Lower leg skin (tissue), 4 donors: ENCODE data around the gene PIGS. TPM values are rescaled to one million over a fixed set of nuclear protein-coding genes. Genes with fewer than 3 reads are reported as not detected.

Experiments
- DNase-seq, 2 donors: peaks; one replicate each; pipeline ENCODE4 v3.0.0-alpha.2; 2019; ENCODE audit warnings: low spot score in 2 of 2
- H3K4me3 ChIP-seq: fragments of 200-600 bp; sonication (generic); 2 replicates; pipeline ENCODE4 v1.5.1; 2017; ENCODE audit warnings: mild to moderate bottlenecking, low read depth; ENCODE audit not compliant: poor library complexity, severe bottlenecking
- POLR2A ChIP-seq, 2 donors: fragments of 450-650 bp; IDR thresholded peaks; one replicate each; pipeline ENCODE4 v1.6.1; 2016 to 2017; ENCODE audit warnings: antibody characterized with exemption in 2 of 2, mild to moderate bottlenecking in 1 of 2, moderate library complexity in 1 of 2
- WGBS, 2 donors: methylation state at CpG; one replicate each; pipeline ENCODE4 v1.1.5; 2018; 5-methylcytosine and 5-hydroxymethylcytosine counted together
- intact Hi-C: fragments of 100-400 bp; cut with DNase I; formaldehyde crosslinking; loops from one replicate; pipeline ENCODE4 v1.15.0; 2023; ENCODE audit warnings: low total_unique reads
- total RNA-seq, 4 donors: library from RNA; depleted of rRNA; stranded (reverse); fragments of >200 nt; gene quantifications; one replicate each; pipeline ENCODE4 v1.1.0, GENCODE V29; 2016
- TF ChIP-seq, protein P1 (sequence below), 3 donors: fragments of 450-650 bp; IDR thresholded peaks; one replicate each; pipeline ENCODE4 v1.5.1; 2016; ENCODE audit warnings: antibody characterized with exemption in 3 of 3, mild to moderate bottlenecking in 3 of 3, moderate library complexity in 2 of 3

Gene PIGS
- total RNA-seq, 4 donors from 2014 or later, result 57.6 to 84.0 (median 75.1) TPM

DNA sequence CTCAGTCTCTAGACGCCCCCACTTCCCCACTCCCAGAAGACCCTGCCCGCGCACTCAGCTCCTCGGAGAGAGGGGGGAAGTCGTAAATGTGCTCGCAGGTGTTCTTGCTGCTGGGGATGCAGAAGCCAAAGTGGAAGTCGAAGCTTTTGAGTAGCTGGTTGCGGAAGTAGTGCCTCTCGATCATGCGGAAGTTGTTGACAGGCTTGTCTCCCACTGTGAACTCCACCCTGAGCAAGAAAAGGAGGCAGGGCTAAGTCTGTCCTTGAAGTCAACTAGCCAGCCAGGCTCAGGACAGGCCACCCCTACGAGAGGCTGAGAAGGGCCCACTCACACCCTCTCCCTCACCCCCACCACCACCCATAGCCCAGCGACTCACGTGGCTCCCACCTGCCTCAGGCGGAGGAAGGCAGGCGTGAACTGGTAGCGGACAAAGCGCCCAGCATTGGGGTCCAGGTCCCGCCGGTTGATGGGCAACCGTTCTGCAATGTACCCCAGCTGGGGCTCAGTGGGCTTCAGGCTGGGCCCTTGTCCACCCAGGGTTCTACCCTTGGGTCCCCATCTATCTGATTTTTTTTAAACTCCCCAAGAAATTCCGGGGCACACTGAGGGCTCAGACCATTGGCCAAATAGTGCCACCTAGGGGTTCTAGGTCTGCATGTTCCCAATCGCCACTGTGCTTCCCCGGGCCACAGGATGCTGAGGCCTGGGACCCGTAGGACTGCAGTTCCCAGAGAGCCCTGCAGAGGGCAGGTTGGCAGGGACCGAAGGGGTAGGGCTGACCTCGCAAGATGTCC lies 23.5 kb downstream of the PIGS start:
- peak in 1 of 2 donors; percentile 47 for DNase-seq
- 75 to 78% methylated on average over 26 of the region's 26 CpGs for WGBS, 2 donors
- no peak overlapping the region for H3K4me3 ChIP-seq
- intact Hi-C loops, result no loop called here
- TF ChIP-seq, protein P1, sequence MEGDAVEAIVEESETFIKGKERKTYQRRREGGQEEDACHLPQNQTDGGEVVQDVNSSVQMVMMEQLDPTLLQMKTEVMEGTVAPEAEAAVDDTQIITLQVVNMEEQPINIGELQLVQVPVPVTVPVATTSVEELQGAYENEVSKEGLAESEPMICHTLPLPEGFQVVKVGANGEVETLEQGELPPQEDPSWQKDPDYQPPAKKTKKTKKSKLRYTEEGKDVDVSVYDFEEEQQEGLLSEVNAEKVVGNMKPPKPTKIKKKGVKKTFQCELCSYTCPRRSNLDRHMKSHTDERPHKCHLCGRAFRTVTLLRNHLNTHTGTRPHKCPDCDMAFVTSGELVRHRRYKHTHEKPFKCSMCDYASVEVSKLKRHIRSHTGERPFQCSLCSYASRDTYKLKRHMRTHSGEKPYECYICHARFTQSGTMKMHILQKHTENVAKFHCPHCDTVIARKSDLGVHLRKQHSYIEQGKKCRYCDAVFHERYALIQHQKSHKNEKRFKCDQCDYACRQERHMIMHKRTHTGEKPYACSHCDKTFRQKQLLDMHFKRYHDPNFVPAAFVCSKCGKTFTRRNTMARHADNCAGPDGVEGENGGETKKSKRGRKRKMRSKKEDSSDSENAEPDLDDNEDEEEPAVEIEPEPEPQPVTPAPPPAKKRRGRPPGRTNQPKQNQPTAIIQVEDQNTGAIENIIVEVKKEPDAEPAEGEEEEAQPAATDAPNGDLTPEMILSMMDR (IDR thresholded peaks at IDR 0.05), result peak in 2 of 3 donors; percentile 28 to 57
- TF ChIP-seq POLR2A (IDR thresholded peaks at IDR 0.05), result no peak

DNA sequence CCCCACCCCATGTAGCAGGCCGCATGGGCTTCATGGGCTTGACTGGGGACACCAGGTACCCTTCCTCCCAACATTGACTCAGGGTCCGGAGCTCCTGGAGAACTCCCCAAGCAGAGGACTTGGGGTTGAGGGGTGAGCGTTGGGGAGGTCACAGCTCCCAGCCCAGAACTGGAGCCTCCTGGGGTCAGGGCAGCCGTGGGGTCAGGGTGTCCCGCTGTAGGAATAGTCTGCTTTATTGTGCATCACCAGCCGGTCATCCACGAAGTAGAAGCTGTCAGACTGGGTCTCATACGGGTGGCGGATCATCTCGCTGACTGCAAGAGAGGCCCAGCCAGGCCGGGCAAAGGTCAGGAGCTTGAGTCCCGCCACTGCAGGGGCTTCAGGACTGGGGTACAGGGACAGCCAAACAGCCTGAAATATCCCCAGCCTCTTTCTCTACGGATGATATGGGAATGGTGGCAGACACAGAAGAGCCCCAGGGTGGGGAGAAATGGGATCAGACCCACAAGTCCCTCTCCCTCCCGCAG lies 24.2 kb downstream of the PIGS start:
- WGBS, 2 donors, result 91 to 97% methylated on average over 13 to 14 of the region's 14 CpGs
- DNase-seq, result no peak
- intact Hi-C loops, result no loop called here
- no peak overlapping the region for H3K4me3 ChIP-seq
- no peak for TF ChIP-seq POLR2A (IDR thresholded peaks at IDR 0.05)
- TF ChIP-seq, protein P1 (IDR thresholded peaks at IDR 0.05), result no peak

DNA sequence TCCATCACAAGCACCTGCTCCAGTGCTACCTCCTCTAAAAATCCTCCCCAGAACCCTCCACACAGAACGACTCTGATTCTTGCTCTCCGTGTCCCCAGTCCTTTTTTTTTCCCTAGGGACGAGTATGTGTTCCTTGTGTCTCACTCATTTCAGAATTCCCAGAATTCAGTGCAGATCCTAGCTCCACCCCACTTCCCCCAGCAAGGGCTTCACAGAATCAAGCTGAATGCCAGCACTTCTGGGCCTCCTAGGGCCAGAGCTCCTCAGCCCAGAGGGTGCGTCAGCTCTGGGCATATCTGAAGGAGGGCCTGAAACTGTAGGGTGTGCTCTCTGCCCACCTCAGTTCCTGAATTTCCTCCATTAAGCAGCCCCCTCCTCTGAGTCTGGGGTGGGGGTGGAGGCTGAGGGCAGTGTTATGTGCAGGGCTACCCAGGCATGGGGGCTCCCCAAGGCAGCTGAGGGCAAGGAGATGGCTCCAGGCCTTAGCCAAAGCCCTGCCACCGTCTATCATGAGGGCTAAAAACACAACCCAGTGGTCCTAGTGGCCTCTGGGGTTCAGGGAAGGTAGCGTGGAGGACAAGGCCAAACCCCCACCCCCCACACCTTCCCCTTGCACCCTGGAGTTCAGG lies 25.4 kb downstream of the PIGS start:
- 70 to 72% methylated on average over 6 of the region's 6 CpGs for WGBS, 2 donors
- TF ChIP-seq, protein P1 (IDR thresholded peaks at IDR 0.05), result no peak
- TF ChIP-seq POLR2A (IDR thresholded peaks at IDR 0.05), result no peak
- no peak overlapping the region for H3K4me3 ChIP-seq
- intact Hi-C loops, result no loop called here
- DNase-seq, result no peak

DNA sequence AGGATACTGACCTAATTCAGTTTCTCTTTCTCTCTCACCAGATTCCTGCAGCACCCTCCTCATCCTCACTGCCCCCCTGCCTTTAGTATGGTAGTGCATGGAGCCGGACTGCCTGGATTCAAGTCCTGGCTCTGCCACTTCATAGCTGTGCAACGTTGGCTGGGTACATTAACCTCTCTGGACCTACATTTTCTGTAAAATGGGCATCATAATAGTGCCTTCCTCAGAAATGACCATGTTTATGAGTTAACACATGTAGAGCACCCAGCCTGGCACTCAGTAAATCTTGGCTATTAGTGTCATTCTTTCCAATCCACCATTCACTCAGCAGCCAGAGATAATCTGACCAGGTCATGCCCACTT lies 26.2 kb downstream of the PIGS start:
- no peak for DNase-seq
- no peak for TF ChIP-seq POLR2A (IDR thresholded peaks at IDR 0.05)
- TF ChIP-seq, protein P1 (IDR thresholded peaks at IDR 0.05), result no peak
- H3K4me3 ChIP-seq, result no peak overlapping the region
- WGBS, 2 donors, result 83 to 97% methylated on average over 2 of the region's 2 CpGs
- intact Hi-C loops, result no loop called here

DNA sequence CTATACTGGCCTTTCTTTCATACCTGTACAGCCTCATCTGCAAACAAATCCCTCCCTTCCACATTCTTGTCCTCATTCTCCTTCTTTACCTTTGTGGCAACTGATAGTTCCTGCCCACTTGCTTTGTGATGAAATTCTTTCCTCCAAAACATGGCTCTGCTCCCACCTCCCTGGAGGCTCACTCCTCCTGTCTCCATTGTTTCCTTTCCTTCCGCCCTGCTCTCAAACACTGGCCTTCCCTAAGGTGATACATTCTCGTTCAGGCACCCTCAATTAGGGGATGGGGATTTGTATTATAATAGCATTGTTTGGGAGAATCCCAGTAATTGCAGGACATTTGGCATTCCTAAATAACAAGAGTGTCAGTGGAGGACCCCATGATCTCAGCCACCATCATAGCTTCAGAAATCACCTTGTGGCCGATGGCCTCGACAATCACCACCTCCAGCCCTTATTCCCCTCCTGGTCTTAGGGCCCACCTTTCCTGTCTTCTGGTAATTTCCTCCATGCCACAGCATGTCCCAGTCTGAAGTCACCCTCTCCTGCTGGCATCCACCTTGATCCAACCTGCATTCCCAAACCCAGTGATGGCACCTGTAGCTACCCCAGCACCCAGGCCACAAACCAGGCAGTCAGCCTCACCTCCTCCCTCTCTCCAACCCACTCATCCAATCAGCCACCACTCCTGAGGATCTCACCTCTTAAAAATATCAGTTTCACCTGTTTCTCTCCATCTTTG lies 26.8 kb downstream of the PIGS start:
- intact Hi-C loops, result no loop called here
- TF ChIP-seq, protein P1 (IDR thresholded peaks at IDR 0.05), result no peak
- no peak for TF ChIP-seq POLR2A (IDR thresholded peaks at IDR 0.05)
- no peak overlapping the region for H3K4me3 ChIP-seq
- no peak for DNase-seq
- 72 to 75% methylated on average over 4 of the region's 4 CpGs for WGBS, 2 donors
